HG03175 (cell line): ENCODE results near the gene SH3RF3.

Source experiments
- ATAC-seq: cut with Tn5 transposase; IDR thresholded peaks from one replicate; pipeline ENCODE4 v1.9.1; 2021; ENCODE audit warnings: mild to moderate bottlenecking, moderate library complexity; ENCODE audit not compliant: unreplicated experiment

Gene SH3RF3

GRCh38 chr2:109231996-109232705, 103.1 kb downstream of the SH3RF3 start:
- ATAC-seq, result no peak

GRCh38 chr2:109232909-109233308, 103.9 kb downstream of the SH3RF3 start:
- ATAC-seq, result no peak

- ATAC-seq, result no peak
Measured at GRCh38 chr2:109233643-109234042, 104.6 kb downstream of the SH3RF3 start.

- ATAC-seq, result no peak
Measured at GRCh38 chr2:109234355-109234754, 105.3 kb downstream of the SH3RF3 start.

- no peak for ATAC-seq
Measured at GRCh38 chr2:109236147-109236546, 107.1 kb downstream of the SH3RF3 start.

- no peak for ATAC-seq
Measured at GRCh38 chr2:109237792-109238191, 108.8 kb downstream of the SH3RF3 start.

- peak; percentile 89 for ATAC-seq
Measured at GRCh38 chr2:109238580-109238979, 109.6 kb downstream of the SH3RF3 start.

GRCh38 chr2:109239720-109240119, 110.7 kb downstream of the SH3RF3 start:
- ATAC-seq, result no peak

- no peak for ATAC-seq
Measured at GRCh38 chr2:109242210-109242653, 113.2 kb downstream of the SH3RF3 start.

GRCh38 chr2:109242654-109243331, 113.8 kb downstream of the SH3RF3 start:
- ATAC-seq, result no peak

GRCh38 chr2:109243526-109244303, 114.7 kb downstream of the SH3RF3 start:
- no peak for ATAC-seq

GRCh38 chr2:109244304-109244582, 115.2 kb downstream of the SH3RF3 start:
- no peak for ATAC-seq

- no peak for ATAC-seq
Measured at GRCh38 chr2:109244750-109245382, 115.9 kb downstream of the SH3RF3 start.

- ATAC-seq, result no peak
Measured at GRCh38 chr2:109246176-109246575, 117.2 kb downstream of the SH3RF3 start.

- no peak for ATAC-seq
Measured at GRCh38 chr2:109246616-109247015, 117.6 kb downstream of the SH3RF3 start.

GRCh38 chr2:109247340-109247739, 118.3 kb downstream of the SH3RF3 start:
- ATAC-seq, result no peak

- ATAC-seq, result no peak
Measured at GRCh38 chr2:109247812-109248211, 118.8 kb downstream of the SH3RF3 start.

- no peak for ATAC-seq
Measured at GRCh38 chr2:109248590-109248989, 119.6 kb downstream of the SH3RF3 start.

- ATAC-seq, result no peak
Measured at GRCh38 chr2:109253217-109253616, 124.2 kb downstream of the SH3RF3 start.

- ATAC-seq, result no peak
Measured at GRCh38 chr2:109254174-109254904, 125.3 kb downstream of the SH3RF3 start.

GRCh38 chr2:109255654-109256053, 126.6 kb downstream of the SH3RF3 start:
- no peak for ATAC-seq
